Left lung (tissue), 10 donors: ENCODE measurements around the gene TMEM135. TPM values are rescaled to one million over a fixed set of nuclear protein-coding genes. Genes with fewer than 3 reads are reported as not detected.

ENCODE experiments used
- ATAC-seq: fragments of 200-7000 bp; cut with Tn5 transposase; one replicate; pipeline ENCODE4 v1.9.1; 2020; ENCODE audit warnings: moderate library complexity
- DNase-seq, 4 donors: peaks; one replicate each; pipeline ENCODE4 v3.0.0-alpha.2; 2013 to 2020
- H3K27ac ChIP-seq, 2 donors: fragments of 200-600 bp; sonication (generic) in 1 of 2; one replicate each; pipeline versions ENCODE4 v1.5.0 to v1.8.0; 2020 to 2021
- H3K27me3 ChIP-seq, 2 donors: fragments of 200-600 bp; sonication (generic) in 1 of 2; one replicate each; pipeline versions ENCODE4 v1.5.0 to v1.8.0; 2020 to 2021
- H3K36me3 ChIP-seq, 2 donors: fragments of 200-600 bp; sonication (generic) in 1 of 2; one replicate each; pipeline versions ENCODE4 v1.5.0 to v1.8.0; 2020 to 2021
- H3K4me1 ChIP-seq, 2 donors: fragments of 200-600 bp; one replicate each; pipeline ENCODE4 v1.8.0; 2021
- H3K4me3 ChIP-seq, 2 donors: fragments of 200-600 bp; sonication (generic) in 1 of 2; one replicate each; pipeline versions ENCODE4 v1.5.0 to v1.8.0; 2020 to 2021; ENCODE audit warnings: mild to moderate bottlenecking in 1 of 2
- H3K9me3 ChIP-seq, 2 donors: fragments of 200-600 bp; sonication (generic) in 1 of 2; one replicate each; pipeline versions ENCODE4 v1.5.0 to v1.8.0; 2020 to 2021
- intact Hi-C, 2 donors: fragments of 100-400 bp; cut with DNase I; formaldehyde crosslinking; loops; one replicate each; pipeline versions ENCODE4 v1.11.2 to v1.14.2; 2022
- polyA plus RNA-seq, 6 donors: library from polyadenylated mRNA; unstranded; fragments of 120-200 nt; gene quantifications; one replicate each; pipeline ENCODE4 v1.2.1, GENCODE V29; 2013; ENCODE audit not compliant: insufficient read length in 6 of 6
- total RNA-seq, 2 donors: library from RNA; stranded (reverse); fragmentation: NEBNext Ultra II Directional; extraction: Animal tissue kit (Norgen Biotek cat#: 25700); gene quantifications; one replicate each; pipeline ENCODE4 v1.2.1, GENCODE V29; 2021
- TF ChIP-seq, protein P1 (sequence below), 2 donors: fragments of 200-600 bp; sonication (generic) in 1 of 2; IDR thresholded peaks; one replicate each; pipeline versions ENCODE4 v1.5.0 to v1.8.0; 2021; ENCODE audit warnings: antibody characterized with exemption in 2 of 2
- donor health status: DM: no; HTN: yes; CAD: no.
- donor health status: DM: no; HTN: no; CAD: no.

Gene TMEM135
- total and polyA plus RNA-seq, 8 donors, result 21.3 to 33.4 (median 27.2) TPM

DNA sequence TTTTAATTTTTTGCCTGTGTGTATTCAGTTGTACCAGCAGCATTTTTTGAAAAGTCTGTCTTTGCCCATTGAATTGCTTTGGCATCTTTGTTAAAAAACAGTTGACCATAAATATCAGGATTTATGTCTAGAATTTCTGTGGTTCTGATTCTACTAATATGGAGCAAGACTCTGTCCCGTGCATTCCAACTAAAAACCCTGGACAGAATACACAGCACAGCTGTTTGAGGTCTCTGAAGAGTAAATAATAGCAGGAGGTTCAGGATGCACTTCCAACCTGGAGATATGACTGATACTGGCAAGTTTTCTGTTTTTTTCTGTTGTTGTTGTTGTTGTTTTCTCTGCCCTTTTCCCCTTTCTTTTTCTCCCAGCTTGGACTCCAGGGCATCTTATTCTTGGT is 141.9 kb downstream of the TMEM135 start:
- H3K27ac ChIP-seq, result no peak overlapping the region
- no peak overlapping the region for H3K4me3 ChIP-seq
- no peak for ATAC-seq
- intact Hi-C loops, result no loop called here
- no peaks in the 10 kb centered on the region for H3K27me3 ChIP-seq
- H3K9me3 ChIP-seq, result peaks cover 0 to 3% of the 10 kb centered on the region in 2 donors
- TF ChIP-seq, protein P1, sequence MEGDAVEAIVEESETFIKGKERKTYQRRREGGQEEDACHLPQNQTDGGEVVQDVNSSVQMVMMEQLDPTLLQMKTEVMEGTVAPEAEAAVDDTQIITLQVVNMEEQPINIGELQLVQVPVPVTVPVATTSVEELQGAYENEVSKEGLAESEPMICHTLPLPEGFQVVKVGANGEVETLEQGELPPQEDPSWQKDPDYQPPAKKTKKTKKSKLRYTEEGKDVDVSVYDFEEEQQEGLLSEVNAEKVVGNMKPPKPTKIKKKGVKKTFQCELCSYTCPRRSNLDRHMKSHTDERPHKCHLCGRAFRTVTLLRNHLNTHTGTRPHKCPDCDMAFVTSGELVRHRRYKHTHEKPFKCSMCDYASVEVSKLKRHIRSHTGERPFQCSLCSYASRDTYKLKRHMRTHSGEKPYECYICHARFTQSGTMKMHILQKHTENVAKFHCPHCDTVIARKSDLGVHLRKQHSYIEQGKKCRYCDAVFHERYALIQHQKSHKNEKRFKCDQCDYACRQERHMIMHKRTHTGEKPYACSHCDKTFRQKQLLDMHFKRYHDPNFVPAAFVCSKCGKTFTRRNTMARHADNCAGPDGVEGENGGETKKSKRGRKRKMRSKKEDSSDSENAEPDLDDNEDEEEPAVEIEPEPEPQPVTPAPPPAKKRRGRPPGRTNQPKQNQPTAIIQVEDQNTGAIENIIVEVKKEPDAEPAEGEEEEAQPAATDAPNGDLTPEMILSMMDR (IDR thresholded peaks at IDR 0.05), result no peak
- DNase-seq, result no peak
- no peaks in the 10 kb centered on the region for H3K36me3 ChIP-seq
- H3K4me1 ChIP-seq, result no peaks in the 10 kb centered on the region

GRCh38 chr11:87180742-87181141 is 143.0 kb downstream of the TMEM135 start:
- H3K36me3 ChIP-seq, result no peaks in the 10 kb centered on the region
- DNase-seq (no peak), ATAC-seq (no peak)
- peaks cover 0 to 3% of the 10 kb centered on the region in 2 donors for H3K9me3 ChIP-seq
- TF ChIP-seq, protein P1 (IDR thresholded peaks at IDR 0.05), result no peak
- H3K4me1 ChIP-seq, result no peaks in the 10 kb centered on the region
- no peak overlapping the region for H3K27ac ChIP-seq
- no peak overlapping the region for H3K4me3 ChIP-seq
- H3K27me3 ChIP-seq, result no peaks in the 10 kb centered on the region
- intact Hi-C loops, result no loop called here

GRCh38 chr11:87181143-87181542 is 143.4 kb downstream of the TMEM135 start:
- no peak for DNase-seq
- TF ChIP-seq, protein P1 (IDR thresholded peaks at IDR 0.05), result no peak
- no peaks in the 10 kb centered on the region for H3K4me1 ChIP-seq
- H3K4me3 ChIP-seq, result no peak overlapping the region
- no peaks in the 10 kb centered on the region for H3K27me3 ChIP-seq
- no peak for ATAC-seq
- H3K9me3 ChIP-seq, result peaks cover 0 to 3% of the 10 kb centered on the region in 2 donors
- intact Hi-C loops, result no loop called here
- no peak overlapping the region for H3K27ac ChIP-seq
- H3K36me3 ChIP-seq, result no peaks in the 10 kb centered on the region

- Histone ChIP-seq H3K9me3 (no peaks in the 10 kb centered on the region), H3K27me3 (no peaks in the 10 kb centered on the region), H3K27ac (no peak overlapping the region), H3K36me3 (no peaks in the 10 kb centered on the region), H3K4me1 (no peaks in the 10 kb centered on the region), H3K4me3 (no peak overlapping the region)
- no peak for ATAC-seq
- intact Hi-C loops, result no loop called here
- no peak for DNase-seq
- TF ChIP-seq, protein P1 (IDR thresholded peaks at IDR 0.05), result no peak
Measured at GRCh38 chr11:87185228-87185627, 147.5 kb downstream of the TMEM135 start.

GRCh38 chr11:87187076-87187475 is 149.3 kb downstream of the TMEM135 start:
- H3K9me3 ChIP-seq, result no peaks in the 10 kb centered on the region
- no peak overlapping the region for H3K27ac ChIP-seq
- H3K4me3 ChIP-seq, result no peak overlapping the region
- no peaks in the 10 kb centered on the region for H3K4me1 ChIP-seq
- no peaks in the 10 kb centered on the region for H3K27me3 ChIP-seq
- no peaks in the 10 kb centered on the region for H3K36me3 ChIP-seq
- intact Hi-C loops, result no loop called here
- DNase-seq (no peak), ATAC-seq (no peak)
- TF ChIP-seq, protein P1 (IDR thresholded peaks at IDR 0.05), result no peak
